K562 (cell line): Measurements from ENCODE around the gene KATNB1. TPM values are rescaled to one million over a fixed set of nuclear protein-coding genes. Genes with fewer than 3 reads are reported as not detected.

Experiments
- ATAC-seq: fragments of 200-7000 bp; cut with Tn5 transposase; 3 replicates; pipeline ENCODE4 v1.9.1; 2020; ENCODE audit warnings: moderate library complexity
- BruUV-seq: library from RNA; stranded (reverse); fragments of 400-500 nt; replicated peaks from 2 replicates; lab custom pipeline; 2021; lab: Mats Ljungman, UMichigan
- CTCF ChIA-PET: fragments of 300-600 bp; formaldehyde crosslinking; extraction: SDS; loops from one replicate; lab custom pipeline; 2021; ENCODE audit warnings: low intra/inter-chr PET ratio; lab: Yijun Ruan, JAX
- POLR2A ChIA-PET: fragments of 300-600, 350-650 bp; sonication (Branson Sonifier 250); formaldehyde crosslinking; extraction: SDS; loops from one replicate; lab custom pipeline; 2021; ENCODE audit warnings: antibody characterized with exemption, inconsistent platforms; lab: Yijun Ruan, JAX
- DNase-seq, 4 experiments: peaks; one replicate each; pipeline versions ENCODE4 v3.0.0 to v3.0.0-alpha.2; 2011 to 2018; ENCODE audit warnings: low spot score in 3 of 4, mixed read lengths in 3 of 4; ENCODE audit errors: extremely low read depth in 1 of 4
- FAIRE-seq: peaks from 2 replicates; lab custom pipeline; 2011; peaks lifted over from hg19 to GRCh38; lab: Jason Lieb, UNC
- H2AFZ ChIP-seq: 2 replicates; pipeline ENCODE4 v1.6.0; 2011; ENCODE audit warnings: low read depth, low read length, control low read depth, inconsistent platforms
- H3K27ac ChIP-seq: fragments of 200-600 bp; 3 replicates; pipeline ENCODE4 v1.8.0; 2011; ENCODE audit warnings: low read depth, mild to moderate bottlenecking, control low read depth, inconsistent platforms, low read length, moderate library complexity, mixed read lengths; ENCODE audit errors: extremely low read depth
- H3K27me3 ChIP-seq, 2 experiments: fragments of 300-600 bp in 1 of 2; 2 replicates in 1 of 2; 3 replicates in 1 of 2; pipeline versions ENCODE4 v1.6.0 to v1.8.0; 2011; ENCODE audit warnings: inconsistent platforms in 2 of 2, low read length in 2 of 2, mild to moderate bottlenecking in 1 of 2, mixed read lengths in 1 of 2, moderate library complexity in 1 of 2; ENCODE audit not compliant: control insufficient read depth in 2 of 2, insufficient read depth in 2 of 2
- H3K36me3 ChIP-seq: fragments of 300-600 bp; 3 replicates; pipeline ENCODE4 v1.8.0; 2011; ENCODE audit warnings: mild to moderate bottlenecking, low read length, inconsistent platforms; ENCODE audit not compliant: control insufficient read depth, insufficient read depth
- H3K4me1 ChIP-seq, 2 experiments: fragments of 200-600 bp in 1 of 2; replicated peaks in 1 of 2; 2 replicates in 1 of 2; 3 replicates in 1 of 2; pipeline versions ENCODE4 v1.5.1 to v1.8.0; 2011; ENCODE audit warnings: inconsistent platforms in 2 of 2, low read length in 2 of 2, mild to moderate bottlenecking in 1 of 2, mixed read lengths in 1 of 2, moderate library complexity in 1 of 2; ENCODE audit not compliant: control insufficient read depth in 2 of 2, insufficient read depth in 2 of 2
- H3K4me2 ChIP-seq: 2 replicates; pipeline ENCODE4 v1.6.1; 2011; ENCODE audit warnings: low read length, control low read depth, inconsistent platforms, mixed read lengths; ENCODE audit not compliant: insufficient read depth
- H3K4me3 ChIP-seq: fragments of 200-600 bp; sonication (generic), shearing (Covaris generic); 2 replicates; pipeline ENCODE4 v1.5.1; 2016; ENCODE audit warnings: control low read depth, inconsistent platforms
- H3K79me2 ChIP-seq: fragments of 200-600 bp; 3 replicates; pipeline ENCODE4 v1.8.0; 2011; ENCODE audit warnings: low read length, inconsistent platforms; ENCODE audit not compliant: control insufficient read depth, insufficient read depth
- H3K9ac ChIP-seq, 2 experiments: 2 replicates each; pipeline versions ENCODE4 v1.6.0 to v1.6.1; 2011; ENCODE audit warnings: low read depth in 2 of 2, low read length in 2 of 2, control low read depth in 1 of 2, inconsistent platforms in 1 of 2, mild to moderate bottlenecking in 1 of 2, mixed read lengths in 1 of 2; ENCODE audit not compliant: insufficient read depth in 1 of 2
- H3K9me1 ChIP-seq: one replicate; pipeline ENCODE4 v1.6.0; 2011; ENCODE audit warnings: inconsistent platforms, mild to moderate bottlenecking, low read length, moderate library complexity; ENCODE audit not compliant: control insufficient read depth, insufficient read depth
- H3K9me3 ChIP-seq: replicated peaks from 2 replicates; pipeline ENCODE4 v1.5.1; 2011; ENCODE audit warnings: low read depth, low read length, inconsistent platforms; ENCODE audit not compliant: control insufficient read depth, insufficient read depth
- H4K20me1 ChIP-seq: replicated peaks from 2 replicates; pipeline ENCODE4 v1.6.1; 2011; ENCODE audit warnings: low read length, inconsistent platforms, mixed read lengths; ENCODE audit not compliant: control insufficient read depth, insufficient read depth
- CREB5 ChIP-seq: fragments of 250-450 bp; sonication (Bioruptor Pico); IDR thresholded peaks from 2 replicates; pipeline ENCODE4 v1.5.0; 2020; ENCODE audit warnings: mild to moderate bottlenecking
- HCFC1 ChIP-seq: IDR thresholded peaks from 2 replicates; pipeline ENCODE4 v1.6.1; 2012; ENCODE audit warnings: low read depth, low read length, improper control_type of control experiment
- HOMEZ ChIP-seq: fragments of 250-450 bp; sonication (Bioruptor Pico); IDR thresholded peaks from 2 replicates; pipeline ENCODE4 v1.4.0; 2020; ENCODE audit warnings: mild to moderate bottlenecking, moderate library complexity
- POLR2G ChIP-seq: fragments of 200-400 bp; formaldehyde crosslinking; IDR thresholded peaks from 2 replicates; pipeline ENCODE4 v1.6.1; 2017; ENCODE audit warnings: low read depth, mild to moderate bottlenecking, antibody characterized with exemption, low read length, moderate library complexity
- RBFOX2 ChIP-seq: fragments of 200-400 bp; formaldehyde crosslinking; IDR thresholded peaks from 2 replicates; pipeline ENCODE4 v1.6.1; 2017; ENCODE audit warnings: low read depth, mild to moderate bottlenecking, low read length, moderate library complexity
- WGBS: fragments of 100-300 bp; shearing (Covaris generic); methylation state at CpG from one replicate; pipeline ENCODE4 v1.1.6; 2016; ENCODE audit warnings: low coverage, mixed read lengths; ENCODE audit not compliant: insufficient coverage; ENCODE audit errors: missing lambda C conversion rate; 5-methylcytosine and 5-hydroxymethylcytosine counted together
- in situ Hi-C: fragments of 300-500 bp; cut with MboI; formaldehyde crosslinking; loops from 4 replicates; pipeline ENCODE4 v1.15.0; 2018; ENCODE audit warnings: inconsistent platforms, mixed read lengths
- intact Hi-C: fragments of 100-400 bp; cut with micrococcal nuclease; formaldehyde crosslinking; loops from 2 replicates; pipeline ENCODE4 v1.14.2; 2022
- polyA plus RNA-seq, 8 experiments: library from polyadenylated mRNA; depleted of rRNA in 4 of 8; stranded (reverse) in 5 of 8; unstranded in 3 of 8; fragments of >200 nt; fragmentation: Nextera tagmentation in 2 of 8; fragmentation: Illumina TruSeq in 1 of 8; extraction: Ambion mirVana in 2 of 8; extraction: Trizol in 1 of 8; gene quantifications; 2 replicates each; pipeline versions ENCODE4 v1.2.1 to v1.2.3, GENCODE V29; 2011 to 2014; ENCODE audit warnings: inconsistent platforms in 1 of 8, missing spikeins in 1 of 8
- total RNA-seq, 7 experiments: library from RNA; depleted of rRNA in 6 of 7; stranded (reverse); fragments of >200 nt in 6 of 7; fragmentation: Illumina TruSeq in 2 of 7; extraction: Trizol in 2 of 7; gene quantifications; 2 replicates each; pipeline versions ENCODE4 v1.2.1 to v1.2.3, GENCODE V29; 2011 to 2021; ENCODE audit warnings: low replicate concordance in 1 of 7
- TF ChIP-seq, protein P1 (sequence below), 2 experiments: fragments of 450-650 bp in 1 of 2; sonication (generic) in 1 of 2; formaldehyde crosslinking in 1 of 2; IDR thresholded peaks in 1 of 2; conservative IDR thresholded peaks in 1 of 2; 2 replicates each; pipeline versions ENCODE4 v1.6.1 to v1.8.1; 2016 to 2023; ENCODE audit warnings: mild to moderate bottlenecking in 2 of 2, moderate library complexity in 2 of 2, inconsistent platforms in 1 of 2, missing genetic modification reagents in 1 of 2
- TF ChIP-seq, protein P2 (sequence below), 2 experiments: fragments of 450-650 bp in 1 of 2; IDR thresholded peaks; 2 replicates each; pipeline ENCODE4 v1.6.1; 2011 to 2017; ENCODE audit warnings: low read depth in 2 of 2, antibody characterized with exemption in 1 of 2, borderline replicate concordance in 1 of 2, low read length in 1 of 2, mild to moderate bottlenecking in 1 of 2, mixed read lengths in 1 of 2; ENCODE audit not compliant: control insufficient read depth in 1 of 2

The KATNB1 gene
- total and polyA plus RNA-seq, 9 of the 15 experiments (the other 6 are each of a cell fraction or from before 2014, with no cell fraction given) = 1.2 to 52.6 (median 21.9) TPM

DNA sequence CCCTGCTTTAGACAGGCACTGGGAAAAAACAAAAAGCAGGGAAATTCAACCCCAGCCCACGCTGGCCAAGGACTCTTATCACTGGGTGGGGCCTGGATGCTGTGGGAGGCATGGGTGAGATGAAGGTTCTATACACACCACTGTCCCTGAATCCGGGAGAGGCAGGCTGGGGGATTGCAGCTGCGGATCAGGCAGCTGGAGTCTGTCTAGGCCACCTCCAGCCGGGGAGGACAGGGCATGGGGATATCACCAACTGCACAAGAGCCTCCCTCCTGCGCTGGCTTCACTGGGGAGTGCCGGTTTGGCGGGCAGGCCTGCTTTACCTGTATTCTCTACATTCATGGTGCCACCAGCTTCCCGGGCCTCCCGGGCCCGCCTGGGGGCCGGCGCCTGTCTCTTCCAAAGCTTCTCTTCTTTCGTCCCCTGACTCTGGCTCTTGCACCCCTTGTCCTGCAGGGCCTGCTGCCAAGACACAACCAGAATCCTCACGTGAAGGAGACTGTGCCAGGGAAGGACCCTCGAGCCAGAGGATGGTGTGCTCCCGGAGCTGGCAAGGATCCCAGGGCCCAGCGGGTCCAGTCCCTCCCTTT, 52.8 kb downstream of the KATNB1 start:
- Histone ChIP-seq H3K4me1 (peaks cover 0 to 23% of the 10 kb centered on the region in 2 experiments; a peak in 1 of 5 replicates), H3K36me3 (peaks cover 74% of the 10 kb centered on the region; the same call in 2 of the 3 replicates), H3K27ac (no peak overlapping the region), H3K9ac (peak overlapping the region in 1 of 2 experiments; percentile 48; a peak in 1 of 4 replicates), H3K4me2 (no peak overlapping the region), H3K27me3 (no peaks in the 10 kb centered on the region), H4K20me1 (no peaks in the 10 kb centered on the region), H3K4me3 (no peak overlapping the region), H3K9me1 (no peaks in the 10 kb centered on the region), H3K79me2 (no peaks in the 10 kb centered on the region), H2AFZ (no peak overlapping the region), H3K9me3 (no peaks in the 10 kb centered on the region)
- WGBS = 74% methylated on average over 13 of the region's 17 CpGs
- no peak for FAIRE-seq
- DNase-seq = no peak
- in situ Hi-C loops (no loop called here), intact Hi-C loops (no loop called here)
- ChIA-PET CTCF (no interaction called here), POLR2A (interaction anchor here (0.7 to 4.3 kb wide), 2 partner anchors 12 to 15 kb away, joined by 3 to 20 read pairs; partner anchors contain the start of gene KIFC3)
- TF ChIP-seq, protein P1, sequence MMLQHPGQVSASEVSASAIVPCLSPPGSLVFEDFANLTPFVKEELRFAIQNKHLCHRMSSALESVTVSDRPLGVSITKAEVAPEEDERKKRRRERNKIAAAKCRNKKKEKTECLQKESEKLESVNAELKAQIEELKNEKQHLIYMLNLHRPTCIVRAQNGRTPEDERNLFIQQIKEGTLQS (IDR thresholded peaks at IDR 0.05) = no peak
- TF ChIP-seq, protein P1 (CRISPR knock-in tag; conservative IDR thresholded peaks at IDR 0.05) = no peak
- no peak for TF ChIP-seq HCFC1
- TF ChIP-seq, protein P2, sequence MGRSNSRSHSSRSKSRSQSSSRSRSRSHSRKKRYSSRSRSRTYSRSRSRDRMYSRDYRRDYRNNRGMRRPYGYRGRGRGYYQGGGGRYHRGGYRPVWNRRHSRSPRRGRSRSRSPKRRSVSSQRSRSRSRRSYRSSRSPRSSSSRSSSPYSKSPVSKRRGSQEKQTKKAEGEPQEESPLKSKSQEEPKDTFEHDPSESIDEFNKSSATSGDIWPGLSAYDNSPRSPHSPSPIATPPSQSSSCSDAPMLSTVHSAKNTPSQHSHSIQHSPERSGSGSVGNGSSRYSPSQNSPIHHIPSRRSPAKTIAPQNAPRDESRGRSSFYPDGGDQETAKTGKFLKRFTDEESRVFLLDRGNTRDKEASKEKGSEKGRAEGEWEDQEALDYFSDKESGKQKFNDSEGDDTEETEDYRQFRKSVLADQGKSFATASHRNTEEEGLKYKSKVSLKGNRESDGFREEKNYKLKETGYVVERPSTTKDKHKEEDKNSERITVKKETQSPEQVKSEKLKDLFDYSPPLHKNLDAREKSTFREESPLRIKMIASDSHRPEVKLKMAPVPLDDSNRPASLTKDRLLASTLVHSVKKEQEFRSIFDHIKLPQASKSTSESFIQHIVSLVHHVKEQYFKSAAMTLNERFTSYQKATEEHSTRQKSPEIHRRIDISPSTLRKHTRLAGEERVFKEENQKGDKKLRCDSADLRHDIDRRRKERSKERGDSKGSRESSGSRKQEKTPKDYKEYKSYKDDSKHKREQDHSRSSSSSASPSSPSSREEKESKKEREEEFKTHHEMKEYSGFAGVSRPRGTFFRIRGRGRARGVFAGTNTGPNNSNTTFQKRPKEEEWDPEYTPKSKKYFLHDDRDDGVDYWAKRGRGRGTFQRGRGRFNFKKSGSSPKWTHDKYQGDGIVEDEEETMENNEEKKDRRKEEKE (IDR thresholded peaks at IDR 0.05; ENCODE audit: borderline replicate concordance in 1 of 2, control insufficient read depth in 1 of 2, low read depth in 2 of 2, low read length in 1 of 2) = no peak
- peak; percentile 31; the same call in 1 of the 2 replicates for TF ChIP-seq POLR2G
- TF ChIP-seq RBFOX2 = peak; percentile 18
- no peak for TF ChIP-seq CREB5
- TF ChIP-seq HOMEZ (CRISPR knock-in tag) = no peak
- no peak for ATAC-seq
- BruUV-seq = no TSS peak
